Cardiac muscle cell (in vitro differentiated cells and primary cell): ENCODE data around the gene PGF. TPM values are rescaled to one million over a fixed set of nuclear protein-coding genes. Genes with fewer than 3 reads are reported as not detected.

Source experiments
- DNase-seq, 2 donors: peaks; one replicate each; pipeline versions ENCODE4 v3.0.0 to v3.0.0-alpha.2; 2010 to 2017; ENCODE audit warnings: low read depth in 1 of 2, low spot score in 1 of 2
- H3K27ac ChIP-seq: fragments of 200-600 bp; sonication (generic); 2 replicates; pipeline ENCODE4 v1.5.1; 2016
- H3K27me3 ChIP-seq: fragments of 200-600 bp; sonication (generic); 2 replicates; pipeline ENCODE4 v1.6.0; 2016; ENCODE audit warnings: control low read depth
- H3K36me3 ChIP-seq: fragments of 200-600 bp; sonication (generic); 2 replicates; pipeline ENCODE4 v1.5.1; 2016; ENCODE audit warnings: control low read depth
- H3K4me1 ChIP-seq: fragments of 200-600 bp; sonication (generic); 2 replicates; pipeline ENCODE4 v1.8.1; 2017; ENCODE audit warnings: low read depth, mild to moderate bottlenecking, mixed run types
- H3K4me3 ChIP-seq: fragments of 200-600 bp; sonication (generic); 2 replicates; pipeline ENCODE4 v1.5.1; 2016; ENCODE audit warnings: mild to moderate bottlenecking
- H3K9me3 ChIP-seq: fragments of 200-600 bp; sonication (generic); 2 replicates; pipeline ENCODE4 v1.5.1; 2017; ENCODE audit warnings: low read depth, mild to moderate bottlenecking, control low read depth
- polyA plus RNA-seq: library from polyadenylated mRNA; unstranded; fragments of >200 nt; fragmentation: Nextera tagmentation; extraction: Ambion mirVana; gene quantifications from 2 replicates; pipeline ENCODE4 v1.2.1, GENCODE V29; 2016
- total RNA-seq: library from RNA; depleted of rRNA; stranded (reverse); fragments of >200 nt; gene quantifications from 2 replicates; pipeline ENCODE4 v1.2.3, GENCODE V29; 2016
- TF ChIP-seq, protein P1 (sequence below): IDR thresholded peaks from 2 replicates; pipeline ENCODE4 v1.5.1; 2012; ENCODE audit warnings: low read depth, mild to moderate bottlenecking, low read length

Gene PGF
- total and polyA plus RNA-seq, 2 experiments from 2014 or later = 18.1 to 23.5 TPM

DNA sequence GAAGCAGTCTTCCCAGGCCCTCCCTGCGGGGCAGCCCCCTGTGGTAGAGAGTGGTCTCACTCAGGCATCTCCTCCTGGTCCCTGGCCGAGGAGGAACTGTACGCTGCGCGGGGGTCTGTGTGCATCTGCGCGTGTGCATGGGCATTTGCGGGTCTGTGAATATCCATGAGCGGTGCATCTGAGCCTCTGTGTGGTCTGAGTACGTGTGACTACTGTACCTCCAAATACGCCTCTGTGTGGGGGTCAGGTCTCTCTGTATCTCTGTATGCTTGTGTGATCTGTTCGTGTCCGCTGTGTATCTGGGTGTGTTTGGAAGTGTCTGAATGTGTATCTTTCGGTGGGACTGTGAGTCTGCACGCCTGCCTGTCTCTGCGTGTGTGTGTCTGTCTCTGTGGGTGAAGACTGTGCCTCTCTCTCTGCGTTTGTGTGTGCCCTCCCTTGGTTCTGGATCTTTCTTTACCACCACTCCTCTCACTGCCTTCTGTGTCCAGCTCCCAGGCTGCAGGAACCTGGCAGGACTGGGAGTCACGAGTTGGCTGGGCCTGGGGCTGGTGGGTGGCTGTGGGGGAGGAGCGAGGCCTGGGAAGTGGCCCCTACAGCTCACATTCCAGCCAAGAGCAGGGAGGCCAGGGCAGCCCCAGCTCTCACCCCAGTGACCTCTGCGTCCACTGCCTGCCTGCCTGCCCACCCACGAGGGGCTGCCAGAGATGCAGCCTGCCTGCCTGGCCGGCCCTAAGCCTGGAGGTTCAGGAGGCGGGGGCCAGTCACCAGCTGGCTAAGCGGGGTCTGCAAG lies 1.1 kb upstream of the PGF start:
- H3K4me1 ChIP-seq = peaks cover 36% of the 10 kb centered on the region
- peak in 1 of 2 donors; percentile 83 for DNase-seq
- no peaks in the 10 kb centered on the region for H3K27me3 ChIP-seq
- TF ChIP-seq, protein P1, sequence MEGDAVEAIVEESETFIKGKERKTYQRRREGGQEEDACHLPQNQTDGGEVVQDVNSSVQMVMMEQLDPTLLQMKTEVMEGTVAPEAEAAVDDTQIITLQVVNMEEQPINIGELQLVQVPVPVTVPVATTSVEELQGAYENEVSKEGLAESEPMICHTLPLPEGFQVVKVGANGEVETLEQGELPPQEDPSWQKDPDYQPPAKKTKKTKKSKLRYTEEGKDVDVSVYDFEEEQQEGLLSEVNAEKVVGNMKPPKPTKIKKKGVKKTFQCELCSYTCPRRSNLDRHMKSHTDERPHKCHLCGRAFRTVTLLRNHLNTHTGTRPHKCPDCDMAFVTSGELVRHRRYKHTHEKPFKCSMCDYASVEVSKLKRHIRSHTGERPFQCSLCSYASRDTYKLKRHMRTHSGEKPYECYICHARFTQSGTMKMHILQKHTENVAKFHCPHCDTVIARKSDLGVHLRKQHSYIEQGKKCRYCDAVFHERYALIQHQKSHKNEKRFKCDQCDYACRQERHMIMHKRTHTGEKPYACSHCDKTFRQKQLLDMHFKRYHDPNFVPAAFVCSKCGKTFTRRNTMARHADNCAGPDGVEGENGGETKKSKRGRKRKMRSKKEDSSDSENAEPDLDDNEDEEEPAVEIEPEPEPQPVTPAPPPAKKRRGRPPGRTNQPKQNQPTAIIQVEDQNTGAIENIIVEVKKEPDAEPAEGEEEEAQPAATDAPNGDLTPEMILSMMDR = no peak
- no peaks in the 10 kb centered on the region for H3K9me3 ChIP-seq
- H3K27ac ChIP-seq = peak overlapping the region; percentile 90
- no peaks in the 10 kb centered on the region for H3K36me3 ChIP-seq
- H3K4me3 ChIP-seq = no peak overlapping the region

DNA sequence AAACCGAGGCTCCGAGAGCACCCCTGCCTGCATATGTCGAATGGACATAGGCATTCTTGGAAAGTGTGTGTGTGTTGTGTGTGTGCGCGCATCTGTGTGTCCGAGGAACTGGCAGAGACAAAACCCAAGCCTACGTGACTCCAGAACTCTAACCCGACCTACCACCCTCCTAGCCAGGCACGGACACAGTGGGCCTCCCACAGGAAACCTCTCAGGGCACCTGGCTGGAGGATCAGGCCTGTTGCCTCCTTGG lies 556 bp upstream of the PGF start:
- Histone ChIP-seq H3K36me3 (no peaks in the 10 kb centered on the region), H3K4me3 (peak overlapping the region; percentile 32), H3K4me1 (peaks cover 42% of the 10 kb centered on the region), H3K27me3 (no peaks in the 10 kb centered on the region), H3K9me3 (no peaks in the 10 kb centered on the region), H3K27ac (peak overlapping the region; percentile 90)
- no peak for DNase-seq
- TF ChIP-seq, protein P1 = no peak

DNA sequence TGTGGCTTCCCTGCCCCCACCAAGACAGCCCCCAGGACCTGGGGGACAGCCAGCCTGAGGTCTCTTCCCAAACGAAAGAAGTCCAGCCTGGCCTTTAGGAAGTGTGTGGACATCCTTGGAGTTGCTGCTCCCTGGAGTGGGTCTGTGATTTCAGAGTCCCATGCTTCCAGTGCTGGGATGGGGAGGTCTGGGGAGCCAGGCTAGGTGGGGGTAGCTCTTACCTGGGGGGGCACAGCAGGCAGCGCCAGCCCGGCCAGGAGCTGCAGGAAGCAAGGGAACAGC lies 509 bp downstream of the PGF start:
- Histone ChIP-seq H3K27ac (peak overlapping the region; percentile 87), H3K27me3 (no peaks in the 10 kb centered on the region), H3K4me3 (peak overlapping the region; percentile 32), H3K4me1 (peaks cover 42% of the 10 kb centered on the region), H3K36me3 (no peaks in the 10 kb centered on the region), H3K9me3 (no peaks in the 10 kb centered on the region)
- DNase-seq = peak in 1 of 2 donors; percentile 15
- TF ChIP-seq, protein P1 = no peak

DNA sequence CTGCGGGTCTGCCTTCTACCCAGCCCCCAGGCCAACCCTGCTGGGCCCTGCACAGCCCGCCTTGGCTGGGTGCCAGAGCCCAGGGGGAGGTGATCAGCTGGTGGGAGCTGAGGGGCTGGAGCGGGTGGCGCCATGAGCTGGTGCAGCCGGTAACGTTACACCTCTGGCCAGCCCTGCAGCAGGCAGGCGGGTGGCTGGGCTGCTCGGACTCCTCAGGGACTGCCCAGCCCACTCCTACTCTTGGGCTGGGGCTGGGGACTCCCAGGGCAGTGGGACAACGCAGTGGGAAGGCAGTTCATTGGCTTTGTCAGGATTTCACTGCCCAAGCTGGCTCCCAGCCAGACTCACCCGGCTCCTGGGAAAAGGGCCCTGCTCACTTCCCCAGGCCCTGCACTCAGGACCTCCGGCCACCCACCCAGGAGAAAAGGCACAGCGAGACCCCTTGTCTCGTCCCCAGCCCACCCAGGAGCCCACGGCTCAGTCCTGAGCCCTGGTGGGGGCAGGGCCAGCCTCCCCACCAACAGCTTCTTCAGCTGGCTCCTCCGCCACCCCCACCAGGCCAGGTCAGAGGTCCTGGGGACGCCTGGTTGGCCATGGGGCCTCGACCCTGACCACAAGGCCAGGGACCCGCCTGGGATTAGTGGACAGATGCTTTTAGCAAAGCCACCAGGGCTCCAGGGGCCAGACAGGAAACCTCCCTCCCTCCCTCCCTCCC lies 1.0 kb downstream of the PGF start:
- TF ChIP-seq, protein P1 = no peak
- DNase-seq = peak; percentile 16 to 92
- Histone ChIP-seq H3K9me3 (no peaks in the 10 kb centered on the region), H3K36me3 (no peaks in the 10 kb centered on the region), H3K4me1 (peaks cover 42% of the 10 kb centered on the region), H3K27ac (peak overlapping the region; percentile 87), H3K4me3 (peak overlapping the region; percentile 32), H3K27me3 (no peaks in the 10 kb centered on the region)

DNA sequence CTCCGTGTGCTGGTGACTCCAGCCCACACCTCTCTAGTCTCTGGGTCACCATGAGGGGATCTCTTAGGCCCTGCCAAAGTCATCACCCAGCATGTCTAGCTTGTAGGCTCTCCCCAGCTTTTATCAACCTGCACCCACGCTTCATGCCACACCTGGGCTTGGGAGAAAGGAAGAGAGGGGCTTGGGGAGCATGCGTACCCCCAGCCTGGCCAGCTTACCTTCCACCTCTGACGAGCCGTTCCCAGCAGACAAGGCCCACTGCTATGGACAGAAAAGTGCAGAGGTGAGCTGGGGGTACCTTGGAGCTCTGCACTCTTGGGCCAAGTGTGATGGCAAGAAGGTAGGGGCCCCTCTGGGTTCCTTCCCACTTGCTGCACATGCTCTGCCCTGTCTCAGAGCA lies 1.7 kb downstream of the PGF start:
- no peaks in the 10 kb centered on the region for H3K9me3 ChIP-seq
- H3K27me3 ChIP-seq = no peaks in the 10 kb centered on the region
- H3K4me3 ChIP-seq = no peak overlapping the region
- TF ChIP-seq, protein P1 = no peak
- H3K36me3 ChIP-seq = no peaks in the 10 kb centered on the region
- peaks cover 42% of the 10 kb centered on the region for H3K4me1 ChIP-seq
- peak overlapping the region; percentile 87 for H3K27ac ChIP-seq
- no peak for DNase-seq
